ENCODE measurements around the gene EIF3F. TPM values are rescaled to one million over a fixed set of nuclear protein-coding genes. Genes with fewer than 3 reads are reported as not detected.

Gene EIF3F
- total and polyA plus RNA-seq, 2 of the 8 experiments (the other 6 are each of a cell fraction or from before 2014, with no cell fraction given) = 222 to 388 TPM

- Histone ChIP-seq H3K23me2 (ENCODE audit: low read depth, low read length) (peaks cover 11% of the 10 kb centered on the region; the same call in 1 of the 2 replicates), H3K79me1 (ENCODE audit: low read depth, low read length) (no peaks in the 10 kb centered on the region), H3K9me3 (ENCODE audit: insufficient read depth in 2 of 2, low read depth in 1 of 2, low read length in 1 of 2) (no peaks in the 10 kb centered on the region), H2BK12ac (ENCODE audit: low read depth, low read length) (no peak overlapping the region), H2BK20ac (ENCODE audit: low read length) (no peak overlapping the region), H2BK120ac (replicated peaks; ENCODE audit: low read depth, low read length) (no peak overlapping the region), H3K4ac (replicated peaks; ENCODE audit: insufficient read length, low read depth, low read length) (no peak overlapping the region), H3K14ac (ENCODE audit: insufficient read length) (no peak overlapping the region), H3K56ac (replicated peaks; ENCODE audit: insufficient read length, low read depth, low read length) (no peak overlapping the region), H4K91ac (replicated peaks; ENCODE audit: insufficient read length, low read length) (no peak overlapping the region), H4K5ac (ENCODE audit: insufficient read length, low read depth, low read length) (no peak overlapping the region), H3K27ac (ENCODE audit: low read depth, low read length) (no peak overlapping the region), H2BK15ac (ENCODE audit: low read length) (peak overlapping the region; percentile 83; the same call in 1 of the 2 replicates), H3K79me2 (ENCODE audit: control insufficient read depth in 1 of 2, insufficient read depth in 2 of 2, low read length in 2 of 2) (no peaks in the 10 kb centered on the region), H2AFZ (ENCODE audit: low read length) (no peak overlapping the region), H3K36me3 (ENCODE audit: control insufficient read depth in 2 of 4, insufficient read depth in 4 of 4, low read length in 3 of 4) (no peaks in the 10 kb centered on the region), H3K4me3 (ENCODE audit: extremely low read depth in 1 of 4, insufficient read depth in 2 of 4, low read depth in 3 of 4, low read length in 4 of 4) (peak overlapping the region in 2 of 4 experiments; percentile 43 to 68; a peak in 4 of 8 replicates), H3K9ac (replicated peaks in 1 of 4; ENCODE audit: extremely low read depth in 1 of 4, low read depth in 3 of 4, low read length in 3 of 4) (no peak overlapping the region), H3K23ac (ENCODE audit: insufficient read length) (no peak overlapping the region), H4K20me1 (replicated peaks in 1 of 2; ENCODE audit: control insufficient read depth in 1 of 2, insufficient read depth in 2 of 2, low read length in 2 of 2) (peaks cover 0 to 3% of the 10 kb centered on the region in 2 experiments), H3K27me3 (replicated peaks in 1 of 4; ENCODE audit: control insufficient read depth in 3 of 4, extremely low read depth in 1 of 4, insufficient read depth in 3 of 4, low read length in 3 of 4) (peaks cover 14 to 59% (median 51%) of the 10 kb centered on the region in 4 experiments), H2AK5ac (ENCODE audit: low read depth, low read length) (no peak overlapping the region), H3K4me2 (ENCODE audit: insufficient read depth in 1 of 2, low read depth in 2 of 2, low read length in 2 of 2) (peak overlapping the region; percentile 72 to 98; a peak in 3 of 4 replicates), H2BK5ac (ENCODE audit: low read depth, low read length) (no peak overlapping the region), H3K4me1 (replicated peaks in 1 of 4; ENCODE audit: control insufficient read depth in 3 of 4, insufficient read depth in 4 of 4, low read length in 3 of 4) (peaks cover 6 to 17% (median 13%) of the 10 kb centered on the region in 4 experiments; a peak in 6 of 7 replicates), H3K18ac (ENCODE audit: extremely low read depth, low read length) (no peak overlapping the region), H4K8ac (ENCODE audit: extremely low read depth, insufficient read depth, low read length) (no peak overlapping the region)
- WGBS, 2 experiments (ENCODE audit: extremely low coverage in 1 of 2, insufficient coverage in 1 of 2, insufficient read length in 1 of 2, insufficient replicate concordance in 2 of 2, low coverage in 1 of 2, low lambda C conversion rate in 2 of 2, missing lambda C conversion rate in 1 of 2) = 67% methylated on average over 7 of the region's 7 CpGs; no CpG with 5 or more reads in 1 of the 2 experiments
- peak; percentile 44 for TF ChIP-seq EZH2 (IDR thresholded peaks at IDR 0.05; ENCODE audit: low read depth, low read length, severe bottlenecking)
- TF ChIP-seq SUZ12 (IDR thresholded peaks at IDR 0.05; ENCODE audit: low read length) = peak; percentile 34; the same call in 1 of the 2 replicates
- TF ChIP-seq JUND (IDR thresholded peaks at IDR 0.05; ENCODE audit: low read length) = no peak
- DNase-seq (ENCODE audit: low read depth in 1 of 2, low spot score in 2 of 2) (peak in 1 of 2 experiments; percentile 45), FAIRE-seq (no peak)
- CTCF ChIA-PET (ENCODE audit: partially characterized antibody) = interaction anchor here (1.2 to 11.1 kb wide), 7 partner anchors 12 to 79 kb away, joined by 4 to 142 read pairs (median 80); no protein-coding TSS in a partner anchor
- POLR2A ChIA-PET (ENCODE audit: partially characterized antibody) = no interaction called here
These were observed 33.1 kb downstream of the EIF3F start for GRCh38 chr11:8020244-8020597.

All from H1 (cell line).